Pancreas (tissue), 10 donors: Measurements from ENCODE around the gene ANKRD10. TPM values are rescaled to one million over a fixed set of nuclear protein-coding genes. Genes with fewer than 3 reads are reported as not detected.
A peak's percentile ranks its signal among the peaks of the same experiment; 100 is the strongest.
"Not testable (repeated sequence)": the region's sequence is repeated elsewhere in the genome, so short reads cannot be mapped to it uniquely, and the experiment has no call there.

ENCODE experiments used
- ATAC-seq, 4 donors: fragments of 200-7000 bp; cut with Tn5 transposase; one replicate each; pipeline versions ENCODE4 v1.8.0 to v1.9.1; 2020; ENCODE audit warnings: mild to moderate bottlenecking in 4 of 4, moderate library complexity in 4 of 4
- DNase-seq, 6 donors: peaks; one replicate each; pipeline ENCODE4 v3.0.0-alpha.2; 2020
- FAIRE-seq: peaks from 2 replicates; lab custom pipeline; 2012; peaks lifted over from hg19 to GRCh38; lab: Jason Lieb, UNC
- H3K27ac ChIP-seq, 4 donors: fragments of 200-600 bp; sonication (generic); 1 replicate in 3 of 4; 2 replicates in 1 of 4; pipeline versions ENCODE4 v1.5.0 to v1.8.0; 2020
- H3K27me3 ChIP-seq, 4 donors: fragments of 200-600 bp; one replicate each; pipeline ENCODE4 v1.8.0; 2021
- H3K36me3 ChIP-seq, 3 donors: fragments of 200-600 bp; sonication (generic) in 1 of 3; one replicate each; pipeline versions ENCODE4 v1.5.0 to v1.8.0; 2020 to 2021
- H3K4me1 ChIP-seq, 3 donors: fragments of 200-600 bp; one replicate each; pipeline ENCODE4 v1.8.0; 2021
- H3K4me3 ChIP-seq, 4 donors: fragments of 200-600 bp; sonication (generic) in 2 of 4; one replicate each; pipeline versions ENCODE4 v1.5.0 to v1.8.0; 2020 to 2021
- H3K9me3 ChIP-seq, 4 donors: fragments of 200-600 bp; one replicate each; pipeline ENCODE4 v1.8.0; 2021
- CTCF ChIP-seq, 4 donors: fragments of 200-600 bp; sonication (generic) in 3 of 4; IDR thresholded peaks; one replicate each; pipeline versions ENCODE4 v1.5.0 to v1.8.0; 2021; ENCODE audit warnings: antibody characterized with exemption in 4 of 4
- WGBS, 2 donors: extraction: QIAGEN DNeasy Blood & Tissue Kit; methylation state at CpG; one replicate each; pipeline ENCODE4 v1.1.7; 2013; 5-methylcytosine and 5-hydroxymethylcytosine counted together
- intact Hi-C, 3 donors: fragments of 100-400 bp; cut with DNase I; formaldehyde crosslinking; loops; one replicate each; pipeline versions ENCODE4 v1.11.1 to v1.14.2; 2022
- polyA plus RNA-seq, 2 donors: library from polyadenylated mRNA; stranded (reverse); fragments of 200-250 nt; gene quantifications; one replicate each; pipeline ENCODE4 v1.2.3, GENCODE V29; 2013
- total RNA-seq, 6 donors: library from RNA; stranded (reverse); fragmentation: NEBNext Ultra II Directional in 4 of 6; extraction: Animal tissue kit (Norgen Biotek cat#: 25700) in 4 of 6; gene quantifications; one replicate each; pipeline versions ENCODE4 v1.2.1 to v1.2.4, GENCODE V29; 2021 to 2023
- donor health status: healthy with polysubstance abuse.
- donor health status: DM: no; HTN: no; CAD: no; lungs with moderate emphysema.
- donor health status: DM: no; HTN: no; CAD: no.
- donor health status: control.
- donor health status: control.
- donor health status: Bipolar disorder and iron deficiency.
- donor health status: DM: yes; HTN: yes; CAD: no.
- donor health status: DM: no; HTN: no; CAD: no.
- donor health status: DM: no; HTN: no; CAD: no.
- donor health status: DM: yes; HTN: yes; CAD: no.

ANKRD10 gene
- total and polyA plus RNA-seq, 8 donors = 37.6 to 138 (median 67.9) TPM

- no peak overlapping the region for H3K27ac ChIP-seq
- no peak for DNase-seq
- H3K9me3 ChIP-seq = no peaks in the 10 kb centered on the region
- ATAC-seq = no peak
- H3K27me3 ChIP-seq = no peaks in the 10 kb centered on the region
- no peak overlapping the region for H3K4me3 ChIP-seq
- intact Hi-C loops = no loop called here
- no peak for TF ChIP-seq CTCF (IDR thresholded peaks at IDR 0.05)
- no peaks in the 10 kb centered on the region for H3K36me3 ChIP-seq
- H3K4me1 ChIP-seq = no peaks in the 10 kb centered on the region
- no peak for FAIRE-seq
- WGBS, 2 donors = 56 to 58% methylated on average over 2 of the region's 2 CpGs
Measured at GRCh38 chr13:110960204-110960603, 45.3 kb upstream of the ANKRD10 start.

GRCh38 chr13:110957931-110958330 lies 43.1 kb upstream of the ANKRD10 start:
- intact Hi-C loops = no loop called here

GRCh38 chr13:110957181-110957884 lies 42.5 kb upstream of the ANKRD10 start:
- no peaks in the 10 kb centered on the region for H3K9me3 ChIP-seq
- H3K27me3 ChIP-seq = no peaks in the 10 kb centered on the region
- H3K4me1 ChIP-seq = no peaks in the 10 kb centered on the region
- intact Hi-C loops = no loop called here
- no peak for ATAC-seq
- no peak overlapping the region for H3K27ac ChIP-seq
- FAIRE-seq = no peak
- DNase-seq = no peak
- WGBS, 2 donors = 72 to 81% methylated on average over 10 of the region's 10 CpGs
- H3K4me3 ChIP-seq = no peak overlapping the region
- TF ChIP-seq CTCF (IDR thresholded peaks at IDR 0.05) = no peak
- H3K36me3 ChIP-seq = no peaks in the 10 kb centered on the region

More at GRCh38 chr13:110957931-110958330, 43.1 kb upstream of the ANKRD10 start:
- DNase-seq (no peak), FAIRE-seq (no peak), ATAC-seq (no peak)
- Histone ChIP-seq H3K4me3 (no peak overlapping the region), H3K27me3 (no peaks in the 10 kb centered on the region), H3K9me3 (no peaks in the 10 kb centered on the region), H3K27ac (no peak overlapping the region), H3K36me3 (no peaks in the 10 kb centered on the region), H3K4me1 (no peaks in the 10 kb centered on the region)
- 86 to 96% methylated on average over 6 of the region's 6 CpGs for WGBS, 2 donors
- TF ChIP-seq CTCF (IDR thresholded peaks at IDR 0.05) = no peak

- H3K27me3 ChIP-seq, ATAC-seq, H3K4me3 ChIP-seq, FAIRE-seq, DNase-seq, H3K4me1 ChIP-seq, H3K27ac ChIP-seq, H3K9me3 ChIP-seq, intact Hi-C loops, H3K36me3 ChIP-seq: not testable (repeated sequence)
- WGBS, 2 donors = 81 to 86% methylated on average over 11 of the region's 12 CpGs
Measured at GRCh38 chr13:110956216-110956615, 41.3 kb upstream of the ANKRD10 start.

- ATAC-seq = not testable (repeated sequence)
Measured at GRCh38 chr13:110955608-110956007, 40.7 kb upstream of the ANKRD10 start.

GRCh38 chr13:110955072-110955503 lies 40.2 kb upstream of the ANKRD10 start:
- H3K4me1 ChIP-seq, H3K36me3 ChIP-seq, FAIRE-seq, intact Hi-C loops, H3K4me3 ChIP-seq, H3K9me3 ChIP-seq, H3K27me3 ChIP-seq, H3K27ac ChIP-seq: not testable (repeated sequence)
- DNase-seq = peak in 2 of 6 donors; percentile 22 to 30
- ATAC-seq = peak in 3 of 4 donors; percentile 68 to 86 (median 85)
- 64 to 68% methylated on average over 10 to 11 of the region's 11 CpGs for WGBS, 2 donors

More at GRCh38 chr13:110955608-110956007, 40.7 kb upstream of the ANKRD10 start:
- H3K36me3 ChIP-seq, DNase-seq, H3K4me1 ChIP-seq, H3K9me3 ChIP-seq, H3K27ac ChIP-seq, H3K27me3 ChIP-seq, intact Hi-C loops, H3K4me3 ChIP-seq, FAIRE-seq: not testable (repeated sequence)
- WGBS, 2 donors = 75 to 77% methylated on average over 5 to 7 of the region's 7 CpGs

- H3K4me1 ChIP-seq, H3K4me3 ChIP-seq, DNase-seq, H3K9me3 ChIP-seq, H3K36me3 ChIP-seq, ATAC-seq, H3K27ac ChIP-seq, H3K27me3 ChIP-seq, intact Hi-C loops, FAIRE-seq: not testable (repeated sequence)
- 70 to 79% methylated on average over 12 to 13 of the region's 15 CpGs for WGBS, 2 donors
Measured at GRCh38 chr13:110954533-110954920, 39.7 kb upstream of the ANKRD10 start.
